H9 (cell line): ENCODE measurements around the gene KATNB1. TPM values are rescaled to one million over a fixed set of nuclear protein-coding genes. Genes with fewer than 3 reads are reported as not detected.

Experiments
- DNase-seq: peaks from one replicate; pipeline ENCODE4 v3.0.0-alpha.2; 2017
- H2AFZ ChIP-seq: one replicate; pipeline ENCODE4 v1.6.1; 2013; ENCODE audit warnings: mild to moderate bottlenecking, low read length, control low read depth, moderate library complexity
- H2AK5ac ChIP-seq: 2 replicates; pipeline ENCODE4 v1.6.1; 2013; ENCODE audit warnings: low read length, control low read depth, mixed read lengths; ENCODE audit not compliant: insufficient read length
- H2BK120ac ChIP-seq: one replicate; pipeline ENCODE4 v1.6.1; 2013; ENCODE audit warnings: low read depth, mild to moderate bottlenecking, low read length, control low read depth, inconsistent platforms; ENCODE audit not compliant: poor library complexity, severe bottlenecking
- H2BK12ac ChIP-seq: 2 replicates; pipeline ENCODE4 v1.6.1; 2013; ENCODE audit warnings: low read length, control low read depth, mixed read lengths, low read depth; ENCODE audit not compliant: insufficient read length
- H2BK15ac ChIP-seq: 2 replicates; pipeline ENCODE4 v1.6.1; 2013; ENCODE audit warnings: low read depth, low read length, control low read depth
- H2BK20ac ChIP-seq: one replicate; pipeline ENCODE4 v1.6.1; 2013; ENCODE audit warnings: low read depth, mild to moderate bottlenecking, low read length, control low read depth, inconsistent platforms; ENCODE audit not compliant: poor library complexity, severe bottlenecking
- H2BK5ac ChIP-seq: 2 replicates; pipeline ENCODE4 v1.6.1; 2013; ENCODE audit warnings: low read length, control low read depth, mixed read lengths; ENCODE audit not compliant: insufficient read length
- H3K14ac ChIP-seq: 2 replicates; pipeline ENCODE4 v1.6.1; 2013; ENCODE audit warnings: low read length, control low read depth; ENCODE audit not compliant: insufficient read depth
- H3K18ac ChIP-seq: 2 replicates; pipeline ENCODE4 v1.6.1; 2013; ENCODE audit warnings: low read depth, mild to moderate bottlenecking, mixed read lengths, low read length, control low read depth; ENCODE audit not compliant: insufficient read length
- H3K23ac ChIP-seq: 2 replicates; pipeline ENCODE4 v1.6.1; 2013; ENCODE audit warnings: low read length, control low read depth, mixed read lengths, low read depth; ENCODE audit not compliant: insufficient read length
- H3K23me2 ChIP-seq: 2 replicates; pipeline ENCODE4 v1.6.1; 2013; ENCODE audit warnings: low read depth, mild to moderate bottlenecking, mixed read lengths, low read length, control low read depth; ENCODE audit not compliant: insufficient read length, poor library complexity, severe bottlenecking
- H3K27ac ChIP-seq: 2 replicates; pipeline ENCODE4 v1.5.1; 2013; ENCODE audit warnings: low read length, control low read depth, mixed read lengths, low read depth; ENCODE audit not compliant: insufficient read length
- H3K27me3 ChIP-seq: 2 replicates; pipeline ENCODE4 v1.6.1; 2013; ENCODE audit warnings: low read length, control low read depth, inconsistent platforms; ENCODE audit not compliant: insufficient read depth
- H3K4ac ChIP-seq: 2 replicates; pipeline ENCODE4 v1.6.1; 2013; ENCODE audit warnings: low read depth, mild to moderate bottlenecking, control low read depth, inconsistent platforms, low read length, moderate library complexity
- H3K4me1 ChIP-seq: 2 replicates; pipeline ENCODE4 v1.6.1; 2013; ENCODE audit warnings: low read length, control low read depth, inconsistent platforms; ENCODE audit not compliant: insufficient read depth
- H3K4me2 ChIP-seq: 2 replicates; pipeline ENCODE4 v1.6.1; 2013; ENCODE audit warnings: low read length, control low read depth, mixed read lengths; ENCODE audit not compliant: insufficient read length, insufficient read depth
- H3K56ac ChIP-seq: 2 replicates; pipeline ENCODE4 v1.6.1; 2013; ENCODE audit warnings: low read depth, mild to moderate bottlenecking, mixed read lengths, low read length, control low read depth; ENCODE audit not compliant: insufficient read length
- H3K79me1 ChIP-seq: 2 replicates; pipeline ENCODE4 v1.6.1; 2013; ENCODE audit warnings: low read depth, mild to moderate bottlenecking, moderate library complexity, low read length, control low read depth, inconsistent platforms; ENCODE audit not compliant: insufficient read depth, poor library complexity, severe bottlenecking
- H3K79me2 ChIP-seq: 2 replicates; pipeline ENCODE4 v1.6.1; 2013; ENCODE audit warnings: low read length, control low read depth, inconsistent platforms; ENCODE audit not compliant: insufficient read depth
- H3K9ac ChIP-seq: 2 replicates; pipeline ENCODE4 v1.6.1; 2013; ENCODE audit warnings: low read length, control low read depth, mixed read lengths; ENCODE audit not compliant: insufficient read length; ENCODE audit errors: extremely low read depth
- H3K9me3 ChIP-seq: one replicate; pipeline ENCODE4 v1.6.1; 2013; ENCODE audit warnings: low read depth, low read length, inconsistent platforms; ENCODE audit not compliant: control insufficient read depth
- H3T11ph ChIP-seq: one replicate; pipeline ENCODE4 v1.6.1; 2013; ENCODE audit warnings: mild to moderate bottlenecking, low read length, control low read depth, inconsistent platforms
- H4K20me1 ChIP-seq: one replicate; pipeline ENCODE4 v1.6.1; 2013; ENCODE audit not compliant: control insufficient read depth, insufficient read length, insufficient read depth
- H4K5ac ChIP-seq: 2 replicates; pipeline ENCODE4 v1.6.1; 2013; ENCODE audit warnings: low read depth, mild to moderate bottlenecking, mixed read lengths, low read length, control low read depth; ENCODE audit not compliant: insufficient read length
- H4K8ac ChIP-seq: replicated peaks from 2 replicates; pipeline ENCODE4 v1.6.1; 2013; ENCODE audit warnings: low read length, control low read depth, mixed read lengths, low read depth; ENCODE audit not compliant: insufficient read length
- H4K91ac ChIP-seq: 2 replicates; pipeline ENCODE4 v1.6.1; 2013; ENCODE audit warnings: low read depth, mild to moderate bottlenecking, moderate library complexity, mixed read lengths, low read length, control low read depth; ENCODE audit not compliant: insufficient read length
- H3K27ac Mint-ChIP-seq, 3 experiments: 2 replicates in 2 of 3; 3 replicates in 1 of 3; pipeline ENCODE4 v1.8.0; 2020 to 2021; ENCODE audit warnings: mixed read lengths in 3 of 3, mild to moderate bottlenecking in 1 of 3, moderate library complexity in 1 of 3
- H3K27me3 Mint-ChIP-seq: 2 replicates; pipeline ENCODE4 v1.8.0; 2021; ENCODE audit warnings: low read depth, mild to moderate bottlenecking, moderate library complexity, mixed read lengths
- H3K36me3 Mint-ChIP-seq, 3 experiments: 2 replicates in 2 of 3; 3 replicates in 1 of 3; pipeline ENCODE4 v1.8.0; 2020 to 2021; ENCODE audit warnings: low read depth in 3 of 3, mixed read lengths in 3 of 3; ENCODE audit not compliant: insufficient read depth in 1 of 3
- H3K4me1 Mint-ChIP-seq, 2 experiments: 2 replicates each; pipeline ENCODE4 v1.8.0; 2020; ENCODE audit warnings: mixed read lengths in 2 of 2
- H3K4me3 Mint-ChIP-seq, 2 experiments: 2 replicates in 1 of 2; 3 replicates in 1 of 2; pipeline ENCODE4 v1.8.0; 2020 to 2021; ENCODE audit warnings: mild to moderate bottlenecking in 2 of 2, mixed read lengths in 2 of 2, moderate library complexity in 1 of 2
- H3K9me3 Mint-ChIP-seq, 2 experiments: 2 replicates in 1 of 2; 3 replicates in 1 of 2; pipeline ENCODE4 v1.8.0; 2020; ENCODE audit warnings: mild to moderate bottlenecking in 2 of 2, mixed read lengths in 2 of 2, moderate library complexity in 1 of 2
- CTCF ChIP-seq: fragments of 200-600 bp; sonication (generic); conservative IDR thresholded peaks from 3 replicates; pipeline ENCODE4 v1.8.0; 2021; ENCODE audit warnings: antibody characterized with exemption, mild to moderate bottlenecking
- WGBS: extraction: QIAGEN DNeasy Blood & Tissue Kit; methylation state at CpG from one replicate; pipeline ENCODE4 v1.1.7; 2013; ENCODE audit warnings: missing lambda C conversion rate, low lambda C conversion rate, mixed read lengths; ENCODE audit not compliant: insufficient read length; ENCODE audit errors: extremely low coverage; 5-methylcytosine and 5-hydroxymethylcytosine counted together
- total RNA-seq: library from RNA; stranded (reverse); gene quantifications from 2 replicates; pipeline ENCODE4 v1.2.1, GENCODE V29; 2021

Gene KATNB1
- total RNA-seq, 1 experiment from 2014 or later: 29.9 TPM

DNA sequence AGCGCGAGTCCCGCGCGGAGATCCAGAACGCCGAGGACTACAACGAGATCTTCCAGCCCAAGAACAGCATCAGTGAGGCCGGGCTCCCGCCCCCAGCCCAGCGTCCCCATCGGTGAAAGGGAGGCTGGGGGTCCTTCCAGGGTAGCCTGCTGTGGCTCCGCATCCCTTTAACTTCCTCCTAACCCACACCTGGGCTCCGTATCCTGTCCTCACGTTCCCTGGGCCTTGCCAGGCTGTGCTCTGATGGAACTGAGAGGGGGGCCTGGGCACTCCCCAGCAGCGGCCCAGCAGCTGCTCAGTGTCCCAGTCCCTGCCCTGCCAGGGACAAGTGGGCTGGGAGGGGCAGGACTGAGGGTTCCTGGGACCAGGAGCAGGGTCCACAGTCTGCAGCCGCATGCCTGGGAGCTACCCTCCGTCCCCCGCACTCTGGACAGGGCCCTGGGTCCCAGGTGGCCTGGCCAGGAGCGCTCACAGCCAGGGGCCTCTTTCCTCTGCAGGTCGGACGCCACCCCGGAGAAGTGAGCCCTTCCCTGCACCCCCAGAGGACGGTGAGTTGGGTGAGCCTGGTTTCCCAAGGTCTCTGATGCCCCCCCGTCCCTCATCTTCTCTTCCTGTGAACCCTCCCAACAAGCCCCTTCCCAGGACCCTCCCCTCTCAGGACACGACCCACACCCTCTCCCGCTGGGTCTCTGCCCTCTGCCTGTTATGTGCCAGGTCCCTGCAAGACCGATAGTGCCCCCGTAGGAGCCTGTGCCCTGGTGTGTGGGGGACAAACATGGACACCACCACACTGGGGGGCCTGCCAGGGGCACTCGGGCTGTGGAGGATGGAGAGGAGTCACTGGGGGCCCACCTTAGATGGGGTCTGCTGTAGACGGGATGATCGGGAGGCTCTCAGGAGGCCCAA lies 18.1 kb downstream of the KATNB1 start:
- no peak overlapping the region for H3K14ac ChIP-seq
- H3K27me3 Mint-ChIP-seq: no peaks in the 10 kb centered on the region
- H3K36me3 Mint-ChIP-seq: peaks cover 0 to 29% (median 20%) of the 10 kb centered on the region in 3 experiments; a peak in 5 of 7 replicates
- no peak overlapping the region for H3K27ac ChIP-seq
- H2AK5ac ChIP-seq: no peak overlapping the region
- H3K4me1 ChIP-seq: no peaks in the 10 kb centered on the region
- no peaks in the 10 kb centered on the region for H3K9me3 ChIP-seq
- no peak overlapping the region for H2BK15ac ChIP-seq
- DNase-seq: peak; percentile 17
- H4K20me1 ChIP-seq: no peaks in the 10 kb centered on the region
- H4K8ac ChIP-seq: no peak overlapping the region
- H3K4me2 ChIP-seq: no peak overlapping the region
- peak overlapping the region in 2 of 3 experiments; percentile 48 to 63; a peak in 3 of 7 replicates for H3K27ac Mint-ChIP-seq
- no peaks in the 10 kb centered on the region for H3K27me3 ChIP-seq
- H3K23me2 ChIP-seq: no peaks in the 10 kb centered on the region
- H2BK5ac ChIP-seq: no peak overlapping the region
- H3K18ac ChIP-seq: no peak overlapping the region
- H4K5ac ChIP-seq: no peak overlapping the region
- no peak overlapping the region for H2AFZ ChIP-seq
- H3K4me1 Mint-ChIP-seq: no peaks in the 10 kb centered on the region
- H3K56ac ChIP-seq: no peak overlapping the region
- H2BK20ac ChIP-seq: no peak overlapping the region
- H2BK12ac ChIP-seq: no peak overlapping the region
- no peak overlapping the region for H3K4ac ChIP-seq
- WGBS: no CpG with 5 or more reads among the region's 32 CpGs
- H3K9me3 Mint-ChIP-seq: no peaks in the 10 kb centered on the region
- no peak overlapping the region for H3K9ac ChIP-seq
- no peak overlapping the region for H2BK120ac ChIP-seq
- no peak overlapping the region for H3K4me3 Mint-ChIP-seq
- no peak overlapping the region for H3T11ph ChIP-seq
- no peak overlapping the region for H3K23ac ChIP-seq
- no peaks in the 10 kb centered on the region for H3K79me2 ChIP-seq
- no peaks in the 10 kb centered on the region for H3K79me1 ChIP-seq
- TF ChIP-seq CTCF: no peak
- H4K91ac ChIP-seq: no peak overlapping the region
